ENCODE results near the gene OR6B1.

DNA sequence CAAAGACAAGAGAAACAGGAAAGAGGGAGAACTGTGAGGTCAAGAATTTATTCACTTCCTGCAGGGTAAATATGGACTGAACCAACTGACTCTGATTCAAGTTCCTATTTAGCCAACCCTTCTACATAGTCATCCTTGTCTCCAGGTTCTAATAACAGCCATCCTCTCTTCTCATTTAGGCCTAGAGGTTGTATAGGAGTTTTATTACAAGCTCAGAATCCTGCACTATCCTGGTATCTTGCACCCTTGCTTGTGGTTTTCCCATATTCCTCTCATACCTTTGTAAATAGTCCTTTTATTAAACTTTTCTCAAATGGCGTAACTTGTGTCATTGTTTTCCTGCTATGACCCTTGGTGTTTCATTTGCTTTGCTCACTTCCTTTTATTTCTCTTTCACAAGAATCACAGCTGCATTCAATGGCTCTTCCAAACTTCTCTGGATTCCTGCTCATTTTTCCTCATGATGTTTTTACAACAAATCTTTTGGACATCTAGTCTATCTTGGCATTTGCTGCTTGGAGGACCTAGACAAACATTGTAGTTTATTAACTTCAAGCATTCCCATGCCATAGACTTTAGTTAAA, 36.3 kb downstream of the OR6B1 start:
- TF ChIP-seq, protein P1, sequence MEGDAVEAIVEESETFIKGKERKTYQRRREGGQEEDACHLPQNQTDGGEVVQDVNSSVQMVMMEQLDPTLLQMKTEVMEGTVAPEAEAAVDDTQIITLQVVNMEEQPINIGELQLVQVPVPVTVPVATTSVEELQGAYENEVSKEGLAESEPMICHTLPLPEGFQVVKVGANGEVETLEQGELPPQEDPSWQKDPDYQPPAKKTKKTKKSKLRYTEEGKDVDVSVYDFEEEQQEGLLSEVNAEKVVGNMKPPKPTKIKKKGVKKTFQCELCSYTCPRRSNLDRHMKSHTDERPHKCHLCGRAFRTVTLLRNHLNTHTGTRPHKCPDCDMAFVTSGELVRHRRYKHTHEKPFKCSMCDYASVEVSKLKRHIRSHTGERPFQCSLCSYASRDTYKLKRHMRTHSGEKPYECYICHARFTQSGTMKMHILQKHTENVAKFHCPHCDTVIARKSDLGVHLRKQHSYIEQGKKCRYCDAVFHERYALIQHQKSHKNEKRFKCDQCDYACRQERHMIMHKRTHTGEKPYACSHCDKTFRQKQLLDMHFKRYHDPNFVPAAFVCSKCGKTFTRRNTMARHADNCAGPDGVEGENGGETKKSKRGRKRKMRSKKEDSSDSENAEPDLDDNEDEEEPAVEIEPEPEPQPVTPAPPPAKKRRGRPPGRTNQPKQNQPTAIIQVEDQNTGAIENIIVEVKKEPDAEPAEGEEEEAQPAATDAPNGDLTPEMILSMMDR (IDR thresholded peaks at IDR 0.05; ENCODE audit: low read length): no peak
- TF ChIP-seq EZH2phosphoT487 (IDR thresholded peaks at IDR 0.05; ENCODE audit: low read length): no peak

All from MM.1S (cell line).